Activated naive CD8-positive, alpha-beta T cell (primary cell): ENCODE results near the gene HAUS3.
A peak's percentile ranks its signal among the peaks of the same experiment; 100 is the strongest.
"Not testable (repeated sequence)": the region's sequence is repeated elsewhere in the genome, so short reads cannot be mapped to it uniquely, and the experiment has no call there.

Source experiments
- H3K27ac Mint-ChIP-seq: one replicate; pipeline ENCODE4 v1.8.0; 2021; ENCODE audit warnings: mixed read lengths
- H3K27me3 Mint-ChIP-seq: one replicate; pipeline ENCODE4 v1.8.0; 2021; ENCODE audit warnings: mixed read lengths
- H3K36me3 Mint-ChIP-seq: one replicate; pipeline ENCODE4 v1.8.0; 2021; ENCODE audit warnings: mixed read lengths
- H3K4me1 Mint-ChIP-seq: one replicate; pipeline ENCODE4 v1.8.0; 2021; ENCODE audit warnings: low read depth, mixed read lengths
- H3K4me3 Mint-ChIP-seq: one replicate; pipeline ENCODE4 v1.8.0; 2021; ENCODE audit warnings: mild to moderate bottlenecking, mixed read lengths
- H3K9me3 Mint-ChIP-seq: one replicate; pipeline ENCODE4 v1.8.0; 2021; ENCODE audit warnings: low read depth, mixed read lengths

The HAUS3 gene

DNA sequence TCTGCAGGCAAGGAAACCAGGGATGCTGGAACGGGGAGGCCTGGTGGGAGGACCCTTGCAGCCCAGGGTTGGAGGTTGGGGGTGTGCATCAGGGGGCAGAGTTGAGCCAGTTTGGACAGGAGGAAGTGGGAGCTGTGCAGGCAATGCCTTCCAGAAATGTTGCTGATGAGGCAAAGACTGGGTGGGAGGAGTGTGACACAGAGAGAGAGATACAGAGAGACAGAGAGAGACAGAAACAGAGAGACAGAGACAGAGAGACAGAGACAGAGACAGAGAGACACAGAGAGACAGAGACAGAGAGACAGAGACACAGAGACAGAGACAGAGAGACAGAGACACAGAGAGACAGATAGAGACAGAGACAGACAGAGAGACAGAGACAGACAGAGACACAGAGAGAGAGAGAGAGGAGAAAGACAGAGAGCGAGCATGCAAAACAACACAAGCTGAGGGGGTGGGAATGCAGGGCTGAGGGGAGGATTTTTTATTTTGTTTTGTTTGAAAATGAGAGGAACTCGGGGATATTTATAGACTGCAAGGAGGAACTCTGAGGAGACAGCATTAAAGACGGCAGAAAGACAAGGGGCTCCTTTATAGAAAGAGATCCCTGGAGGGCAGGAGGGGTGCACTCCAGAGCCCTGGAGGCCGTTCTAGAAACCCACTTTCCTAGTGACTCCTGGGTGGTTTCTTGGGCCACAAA is 1.9 kb upstream of the HAUS3 start:
- no peak overlapping the region for H3K4me3 Mint-ChIP-seq
- H3K9me3 Mint-ChIP-seq = no peaks in the 10 kb centered on the region
- peaks cover 8% of the 10 kb centered on the region for H3K36me3 Mint-ChIP-seq
- H3K27ac Mint-ChIP-seq = peak overlapping the region; percentile 35
- H3K27me3 Mint-ChIP-seq = no peaks in the 10 kb centered on the region
- peaks cover 36% of the 10 kb centered on the region for H3K4me1 Mint-ChIP-seq

DNA sequence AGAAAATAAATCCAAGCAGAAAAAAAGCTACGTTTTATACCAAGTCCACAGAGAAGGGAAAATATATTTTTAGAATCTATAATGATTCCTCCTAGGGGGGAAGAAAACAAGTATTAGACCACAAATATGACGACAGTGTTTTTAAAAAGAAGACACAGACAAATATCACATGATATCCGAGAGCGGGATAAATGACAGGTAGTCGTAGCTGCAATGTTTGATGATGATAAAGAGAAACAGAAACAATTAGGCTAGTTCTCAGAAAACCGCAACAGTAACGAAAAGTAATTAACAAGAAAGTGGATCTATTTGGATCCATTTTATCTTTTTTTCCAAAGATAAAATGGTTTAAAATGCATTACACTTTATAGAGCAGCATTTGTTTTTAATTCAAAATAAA is 918 bp downstream of the HAUS3 start:
- Mint-ChIP-seq H3K27ac (peak overlapping the region; percentile 84), H3K36me3 (peaks cover 12% of the 10 kb centered on the region), H3K27me3 (no peaks in the 10 kb centered on the region), H3K4me1 (peaks cover 58% of the 10 kb centered on the region), H3K9me3 (no peaks in the 10 kb centered on the region), H3K4me3 (peak overlapping the region; percentile 92)

GRCh38 chr4:2236944-2237666 is 4.8 kb downstream of the HAUS3 start:
- no peaks in the 10 kb centered on the region for H3K27me3 Mint-ChIP-seq
- H3K36me3 Mint-ChIP-seq = peaks cover 12% of the 10 kb centered on the region
- H3K4me1 Mint-ChIP-seq = peaks cover 70% of the 10 kb centered on the region
- no peak overlapping the region for H3K27ac Mint-ChIP-seq
- H3K9me3 Mint-ChIP-seq = no peaks in the 10 kb centered on the region
- peak overlapping the region; percentile 70 for H3K4me3 Mint-ChIP-seq

GRCh38 chr4:2231082-2231481 is 10.8 kb downstream of the HAUS3 start:
- Mint-ChIP-seq H3K4me1 (peaks cover 28% of the 10 kb centered on the region), H3K27ac (no peak overlapping the region), H3K27me3 (no peaks in the 10 kb centered on the region), H3K4me3 (no peak overlapping the region), H3K36me3 (no peaks in the 10 kb centered on the region), H3K9me3 (no peaks in the 10 kb centered on the region)

- Mint-ChIP-seq H3K4me3 (no peak overlapping the region), H3K4me1 (no peaks in the 10 kb centered on the region), H3K27me3 (no peaks in the 10 kb centered on the region), H3K36me3 (peaks cover 2% of the 10 kb centered on the region), H3K9me3 (no peaks in the 10 kb centered on the region), H3K27ac (peak overlapping the region; percentile 38)
Measured at GRCh38 chr4:2226261-2226660, 15.7 kb downstream of the HAUS3 start.

DNA sequence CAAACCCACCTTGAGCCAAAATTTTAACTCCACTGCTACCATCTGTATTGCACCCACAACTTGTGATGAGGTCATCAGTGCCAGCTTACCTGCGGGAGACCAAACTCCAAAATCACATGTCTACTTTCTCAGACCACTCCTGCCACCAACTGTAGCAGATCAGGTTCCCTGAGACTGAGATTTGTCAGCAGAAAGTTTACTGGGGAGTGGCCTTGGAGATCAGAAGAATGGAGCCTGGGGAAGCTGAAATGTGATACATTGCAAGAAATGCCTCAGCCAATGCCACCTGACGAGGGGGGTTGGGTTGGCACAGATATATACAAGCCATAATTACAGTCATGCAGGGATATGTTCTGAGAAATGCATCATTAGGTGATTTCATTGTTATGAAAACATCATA is 19.1 kb downstream of the HAUS3 start:
- H3K36me3 Mint-ChIP-seq = peaks cover 2% of the 10 kb centered on the region
- no peak overlapping the region for H3K4me3 Mint-ChIP-seq
- no peaks in the 10 kb centered on the region for H3K27me3 Mint-ChIP-seq
- H3K27ac Mint-ChIP-seq = no peak overlapping the region
- H3K9me3 Mint-ChIP-seq = no peaks in the 10 kb centered on the region
- H3K4me1 Mint-ChIP-seq = peaks cover 4% of the 10 kb centered on the region

GRCh38 chr4:2221378-2221777 is 20.5 kb downstream of the HAUS3 start:
- H3K27me3 Mint-ChIP-seq, H3K9me3 Mint-ChIP-seq, H3K27ac Mint-ChIP-seq, H3K36me3 Mint-ChIP-seq, H3K4me3 Mint-ChIP-seq, H3K4me1 Mint-ChIP-seq: not testable (repeated sequence)

DNA sequence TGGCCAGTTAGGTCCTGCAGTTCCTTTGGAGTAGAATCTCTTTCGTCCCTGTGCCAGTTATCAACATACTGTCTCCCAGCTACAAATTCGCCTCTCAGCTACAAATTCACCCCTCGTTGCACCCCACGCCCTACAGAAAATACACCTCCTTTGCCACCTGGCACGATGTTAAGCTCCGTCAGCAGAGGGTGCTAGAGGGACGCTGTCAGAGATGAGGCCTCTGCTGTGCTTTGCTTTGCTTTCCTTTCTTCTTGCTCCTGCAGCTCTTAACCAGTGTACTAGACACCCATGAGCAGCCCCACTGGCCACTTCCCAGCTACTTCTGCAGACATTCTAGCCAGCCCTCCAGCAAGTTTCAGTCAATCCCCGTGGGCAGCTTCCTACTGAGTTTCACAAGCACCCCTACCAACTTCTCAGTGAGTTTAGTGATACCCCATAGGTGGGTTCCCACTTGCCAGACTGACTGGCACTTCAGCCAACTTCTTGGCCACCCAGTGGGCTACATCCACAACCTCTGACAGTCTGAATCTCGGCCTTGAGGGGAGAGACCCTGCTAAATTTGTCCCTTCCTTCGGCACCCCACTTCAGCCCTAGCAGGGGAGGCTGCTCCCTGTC is 21.8 kb downstream of the HAUS3 start:
- H3K9me3 Mint-ChIP-seq = no peaks in the 10 kb centered on the region
- peaks cover 4% of the 10 kb centered on the region for H3K4me1 Mint-ChIP-seq
- H3K36me3 Mint-ChIP-seq = peaks cover 2% of the 10 kb centered on the region
- H3K27ac Mint-ChIP-seq = no peak overlapping the region
- no peaks in the 10 kb centered on the region for H3K27me3 Mint-ChIP-seq
- H3K4me3 Mint-ChIP-seq = no peak overlapping the region

- Mint-ChIP-seq H3K4me1 (peaks cover 4% of the 10 kb centered on the region), H3K27me3 (no peaks in the 10 kb centered on the region), H3K27ac (no peak overlapping the region), H3K36me3 (peaks cover 2% of the 10 kb centered on the region), H3K9me3 (no peaks in the 10 kb centered on the region), H3K4me3 (no peak overlapping the region)
Measured at GRCh38 chr4:2219233-2219760, 22.6 kb downstream of the HAUS3 start.

DNA sequence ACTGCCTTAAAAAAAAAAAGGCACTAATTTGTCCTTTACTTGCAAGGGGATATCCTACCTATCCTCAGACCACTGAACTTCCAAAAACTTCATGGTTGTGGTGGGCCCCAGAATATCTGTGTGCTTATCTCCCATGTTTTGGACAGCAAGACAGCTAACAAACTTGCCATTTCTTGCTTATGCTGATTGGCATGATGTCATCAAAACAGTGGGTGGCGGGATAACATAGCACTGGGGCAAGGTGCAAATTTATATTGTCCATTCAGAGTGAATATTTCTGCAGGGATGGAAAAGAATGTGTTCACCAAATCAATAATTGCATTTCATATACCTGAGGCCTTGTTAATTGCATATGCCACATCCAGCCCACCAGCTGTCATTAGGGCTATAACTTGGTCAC is 23.5 kb downstream of the HAUS3 start:
- H3K36me3 Mint-ChIP-seq = peaks cover 2% of the 10 kb centered on the region
- H3K9me3 Mint-ChIP-seq = no peaks in the 10 kb centered on the region
- H3K27me3 Mint-ChIP-seq = no peaks in the 10 kb centered on the region
- H3K27ac Mint-ChIP-seq = no peak overlapping the region
- peaks cover 4% of the 10 kb centered on the region for H3K4me1 Mint-ChIP-seq
- no peak overlapping the region for H3K4me3 Mint-ChIP-seq

- Mint-ChIP-seq H3K4me1 (peaks cover 4% of the 10 kb centered on the region), H3K9me3 (no peaks in the 10 kb centered on the region), H3K36me3 (peaks cover 2% of the 10 kb centered on the region), H3K27me3 (no peaks in the 10 kb centered on the region), H3K4me3 (no peak overlapping the region), H3K27ac (no peak overlapping the region)
Measured at GRCh38 chr4:2217726-2218125, 24.2 kb downstream of the HAUS3 start.

DNA sequence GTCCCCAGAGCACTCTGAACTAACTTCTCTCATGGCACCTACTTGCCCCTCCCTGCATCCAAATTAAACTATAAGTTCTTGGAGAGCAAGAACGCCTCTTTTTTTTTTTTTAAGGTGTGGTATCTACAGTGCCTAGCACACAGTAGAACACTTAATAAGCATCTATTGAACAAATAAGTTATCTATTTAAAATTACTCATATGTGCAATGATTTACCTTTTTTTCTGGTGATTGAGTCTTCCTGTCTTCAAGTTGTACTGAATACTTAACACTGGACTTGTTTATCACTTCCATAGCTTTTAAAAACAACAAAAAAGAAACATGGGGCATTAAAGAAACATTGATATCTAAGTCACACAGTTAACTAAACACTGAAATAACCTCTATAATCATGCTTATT is 29.1 kb downstream of the HAUS3 start:
- H3K36me3 Mint-ChIP-seq = no peaks in the 10 kb centered on the region
- no peak overlapping the region for H3K4me3 Mint-ChIP-seq
- H3K27me3 Mint-ChIP-seq = no peaks in the 10 kb centered on the region
- H3K4me1 Mint-ChIP-seq = no peaks in the 10 kb centered on the region
- H3K9me3 Mint-ChIP-seq = no peaks in the 10 kb centered on the region
- H3K27ac Mint-ChIP-seq = no peak overlapping the region

- not testable (repeated sequence) for H3K4me3 Mint-ChIP-seq, H3K27ac Mint-ChIP-seq, H3K4me1 Mint-ChIP-seq, H3K27me3 Mint-ChIP-seq, H3K9me3 Mint-ChIP-seq
- H3K36me3 Mint-ChIP-seq = peaks cover 11% of the 10 kb centered on the region
Measured at GRCh38 chr4:2202789-2203188, 39.1 kb downstream of the HAUS3 start.

GRCh38 chr4:2194496-2194895 is 47.4 kb downstream of the HAUS3 start:
- Mint-ChIP-seq H3K36me3 (peaks cover 9% of the 10 kb centered on the region), H3K27me3 (no peaks in the 10 kb centered on the region), H3K9me3 (no peaks in the 10 kb centered on the region), H3K4me1 (no peaks in the 10 kb centered on the region), H3K4me3 (no peak overlapping the region), H3K27ac (no peak overlapping the region)

GRCh38 chr4:2193326-2193725 is 48.6 kb downstream of the HAUS3 start:
- peaks cover 5% of the 10 kb centered on the region for H3K36me3 Mint-ChIP-seq
- H3K9me3 Mint-ChIP-seq = no peaks in the 10 kb centered on the region
- no peak overlapping the region for H3K4me3 Mint-ChIP-seq
- no peak overlapping the region for H3K27ac Mint-ChIP-seq
- H3K4me1 Mint-ChIP-seq = no peaks in the 10 kb centered on the region
- H3K27me3 Mint-ChIP-seq = no peaks in the 10 kb centered on the region
